ENCODE measurements around the gene P2RY14.

The P2RY14 gene

DNA sequence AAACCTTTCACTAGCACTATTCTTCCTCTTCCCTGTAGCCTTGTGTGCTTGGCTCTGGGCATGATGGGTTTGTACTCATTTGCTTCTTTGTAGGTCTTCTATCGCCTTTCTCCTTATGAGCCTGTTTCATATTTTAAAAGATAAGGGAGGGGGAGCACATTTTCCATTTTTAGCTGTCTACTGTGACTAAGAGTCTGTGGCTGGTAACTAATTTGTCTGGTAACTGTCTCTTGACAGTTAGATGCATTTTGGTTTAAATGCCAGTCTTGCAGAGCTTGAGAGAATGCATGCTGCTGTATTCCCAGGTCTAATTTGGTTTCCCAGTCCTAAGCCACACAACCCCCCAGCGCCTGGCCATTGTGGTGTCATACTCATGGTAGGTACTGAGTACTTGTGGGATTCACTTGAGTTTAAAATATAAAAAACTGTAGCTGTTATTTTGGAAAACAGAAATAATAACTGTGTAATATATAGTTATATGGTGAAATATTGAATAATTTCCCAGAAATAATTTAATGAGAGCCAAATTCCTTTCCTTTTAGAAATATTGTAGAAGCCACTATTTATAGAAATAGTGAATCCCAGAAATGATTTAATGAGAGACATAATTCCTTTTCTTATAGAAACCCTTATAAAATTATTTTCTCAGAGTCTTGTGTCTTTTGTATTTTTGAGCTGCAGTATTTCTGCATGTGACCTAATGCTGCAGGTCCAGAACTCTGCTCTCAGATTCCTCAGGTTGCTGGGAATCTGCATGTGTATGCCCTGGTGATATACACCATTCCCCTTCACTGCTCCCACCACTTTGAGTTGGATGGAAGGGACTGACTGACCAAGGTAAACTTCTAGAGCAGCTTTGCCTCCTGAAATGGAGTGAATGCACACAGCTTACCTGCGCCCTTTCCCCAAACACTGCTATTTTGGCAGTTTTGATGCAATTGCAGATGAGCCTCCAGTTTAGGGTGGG is 61.4 kb downstream of the P2RY14 start:
- DNase-seq (ENCODE audit: low read depth, low spot score) = no peak

DNA sequence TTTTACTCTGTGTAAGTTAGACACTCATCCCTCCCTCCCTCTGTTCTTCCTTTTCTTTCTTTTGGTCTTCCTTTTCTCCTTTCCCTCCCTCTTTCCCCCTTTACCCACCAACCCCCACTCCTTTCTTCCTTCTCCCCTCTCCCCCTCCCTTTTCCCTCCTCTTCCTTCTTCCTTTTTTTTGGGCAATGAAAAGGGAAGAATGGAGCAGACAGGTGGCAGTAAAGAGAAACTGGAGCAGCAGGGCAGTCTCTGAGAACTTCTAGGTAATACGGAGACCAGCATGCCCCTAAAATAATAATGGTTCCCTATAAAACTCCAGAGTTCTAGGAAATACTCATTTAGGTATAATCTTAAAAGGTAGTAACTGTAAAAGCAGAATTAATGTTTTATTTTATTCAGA is 63.9 kb downstream of the P2RY14 start:
- no peak for DNase-seq (ENCODE audit: low read depth, low spot score)

DNA sequence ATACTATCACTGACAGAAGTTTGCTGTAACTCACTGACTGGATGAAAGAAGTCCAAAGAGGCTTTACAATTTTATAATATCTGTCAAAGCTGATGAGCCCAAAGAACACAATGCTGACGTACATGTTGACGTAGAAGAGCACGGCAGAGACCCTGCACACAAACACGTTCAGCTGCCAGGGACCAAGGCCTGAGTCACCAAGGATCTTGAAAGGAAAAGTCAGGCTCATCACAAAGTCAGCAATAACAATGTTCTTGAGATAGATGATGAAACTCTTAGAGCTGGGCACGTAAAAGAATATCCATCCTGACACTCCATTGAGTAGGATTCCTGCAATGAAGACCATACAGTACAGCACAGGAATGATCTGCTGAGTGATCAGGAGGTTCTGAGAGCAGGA is 64.5 kb downstream of the P2RY14 start:
- DNase-seq (ENCODE audit: low read depth, low spot score) = no peak

DNA sequence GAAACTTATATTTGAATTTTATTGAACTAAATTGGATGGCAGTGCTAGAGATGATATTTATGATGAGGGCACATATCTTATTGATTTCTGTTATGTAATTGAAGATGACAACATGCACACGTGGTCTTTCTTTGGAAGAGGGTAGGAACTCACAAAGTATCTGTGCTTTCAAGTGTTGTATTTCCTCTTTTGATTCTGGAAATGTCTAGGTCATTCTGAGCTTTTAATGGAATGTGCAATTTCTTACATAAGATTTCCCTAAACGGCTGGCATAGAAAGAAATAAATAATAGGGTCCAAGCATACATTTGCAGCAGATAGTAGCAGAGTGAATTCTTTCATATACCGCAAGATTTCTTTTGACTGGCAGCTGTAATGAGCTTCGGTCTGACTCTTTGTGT is 65.2 kb downstream of the P2RY14 start:
- DNase-seq (ENCODE audit: low read depth, low spot score) = no peak

DNA sequence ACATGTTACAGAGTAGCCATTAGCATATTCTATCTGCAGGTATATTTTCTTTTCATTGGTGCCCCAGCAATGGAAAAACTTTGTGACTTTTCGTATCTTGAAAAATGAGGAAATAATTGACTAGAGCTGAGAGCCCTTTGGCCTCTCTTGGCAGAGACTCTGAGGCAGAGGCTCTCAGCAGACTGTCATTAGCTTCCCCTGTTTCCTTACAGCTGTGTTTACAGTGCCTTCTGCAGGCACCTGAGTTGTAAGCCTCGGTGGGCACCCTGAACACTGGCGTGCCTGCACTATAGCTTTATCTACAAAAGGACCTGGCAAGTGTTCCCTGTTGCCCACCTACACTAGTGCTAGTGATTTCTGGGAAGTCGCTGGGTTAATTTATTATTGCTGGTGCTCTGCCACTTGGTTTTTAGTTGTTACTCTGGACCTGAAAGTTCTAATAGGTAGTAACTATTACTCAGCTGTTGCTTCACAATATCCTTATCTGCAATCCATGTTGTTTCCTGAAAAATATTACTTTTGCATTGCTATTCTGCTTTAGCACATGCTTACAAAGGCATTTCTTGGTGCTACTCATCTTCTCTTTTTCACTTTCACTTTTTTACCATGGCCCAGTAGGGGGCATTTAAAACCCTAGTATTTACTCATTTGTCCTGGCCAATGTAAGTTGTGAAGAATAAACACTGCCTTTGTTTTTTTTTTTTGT is 67.5 kb downstream of the P2RY14 start:
- no peak for DNase-seq (ENCODE audit: low read depth, low spot score)

DNA sequence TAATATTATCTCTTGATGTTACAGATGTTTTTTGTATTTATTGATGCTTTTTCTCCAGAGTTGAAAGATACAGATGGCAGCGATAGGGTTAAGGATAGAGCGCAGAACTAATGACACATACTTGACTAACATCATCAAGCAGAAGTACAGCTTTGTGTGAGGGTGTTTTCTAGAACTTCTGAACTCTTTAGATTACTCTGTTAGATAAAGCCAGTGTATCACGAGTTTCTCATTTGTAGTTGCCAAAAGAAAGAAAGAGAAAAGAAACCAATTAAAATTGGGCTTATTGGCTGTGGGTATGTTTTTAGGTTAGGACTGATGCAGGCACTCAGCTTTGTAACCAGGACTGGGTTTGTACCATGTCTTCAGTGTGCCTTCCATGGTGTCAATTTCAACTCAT is 68.7 kb downstream of the P2RY14 start:
- no peak for DNase-seq (ENCODE audit: low read depth, low spot score)

DNA sequence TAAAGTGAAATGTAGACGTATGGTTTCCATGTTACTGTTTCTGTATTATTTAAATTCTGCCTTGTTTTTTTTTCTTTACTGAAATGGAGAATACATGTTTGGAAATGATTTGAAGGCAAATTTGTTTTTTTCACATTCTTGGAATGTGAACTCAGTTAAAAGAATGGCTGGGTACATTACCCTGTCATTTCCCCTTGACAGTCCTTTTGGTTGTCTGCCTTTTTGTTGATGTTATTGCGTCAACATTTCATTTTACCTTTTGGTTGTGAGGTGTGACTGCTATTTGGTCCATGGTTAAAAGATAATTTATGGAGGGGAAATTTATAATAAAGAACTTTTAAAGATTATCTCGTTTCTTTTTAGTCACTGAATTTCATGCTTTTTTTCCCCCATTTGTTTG is 72.1 kb downstream of the P2RY14 start:
- DNase-seq (ENCODE audit: low read depth, low spot score) = no peak

DNA sequence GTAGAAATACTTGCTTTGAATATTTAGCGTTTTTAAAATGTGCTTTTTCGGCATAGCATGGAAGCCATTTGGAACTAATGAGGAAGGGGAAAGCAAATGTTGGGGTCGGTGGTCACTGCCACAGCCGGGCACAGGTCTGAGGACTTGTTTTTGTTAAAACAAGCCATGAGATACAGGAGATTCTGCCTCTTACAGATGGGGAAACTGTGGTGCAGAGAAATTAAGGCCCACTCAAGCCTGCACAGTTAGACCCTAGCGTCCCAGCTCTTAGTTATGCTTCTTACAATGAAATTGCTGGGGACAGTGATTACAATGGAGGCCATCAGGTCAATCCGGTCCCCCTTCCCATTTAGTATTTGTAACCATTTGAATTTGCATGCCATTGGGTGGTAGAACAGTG is 72.9 kb downstream of the P2RY14 start:
- DNase-seq (ENCODE audit: low read depth, low spot score) = no peak

DNA sequence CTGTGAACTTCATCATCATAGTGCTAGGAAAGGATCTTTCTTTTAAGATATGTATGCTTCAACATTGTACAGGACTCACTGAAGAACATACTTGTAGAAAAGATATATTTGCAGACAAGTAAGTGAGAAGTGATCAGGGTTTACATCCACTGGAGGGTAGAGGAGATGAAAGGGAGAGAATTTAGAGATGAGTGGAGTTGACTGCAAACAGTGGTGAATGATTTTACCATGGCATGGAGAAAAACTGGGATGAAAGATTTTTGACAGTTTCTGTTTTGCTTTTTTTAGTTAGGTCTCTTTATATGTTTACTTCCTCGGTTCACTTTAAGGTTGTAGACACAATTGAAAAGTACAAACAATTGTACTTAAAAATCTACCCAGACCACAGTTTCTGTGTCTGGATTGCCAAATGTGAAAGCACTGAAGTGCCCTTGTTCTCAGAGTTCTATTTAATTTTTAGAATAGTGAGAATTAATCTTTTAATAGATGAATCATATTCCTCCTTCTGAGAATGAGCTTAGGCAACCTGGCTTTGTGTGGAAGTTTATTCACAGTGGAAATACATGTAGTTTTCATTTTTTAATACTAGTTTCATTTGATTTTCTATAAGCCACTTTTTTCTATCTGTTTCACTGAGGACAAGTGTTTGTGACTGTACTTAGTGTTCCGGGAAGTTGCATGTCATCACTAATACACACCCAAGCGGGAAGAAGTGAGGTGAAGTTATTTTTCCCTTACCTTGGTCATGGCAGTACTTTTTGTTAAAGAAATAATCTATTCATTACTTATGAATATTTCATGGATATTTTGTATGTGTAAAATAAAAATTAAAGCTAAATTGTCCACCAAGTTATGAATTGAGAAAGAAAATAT is 73.6 kb downstream of the P2RY14 start:
- DNase-seq (ENCODE audit: low read depth, low spot score) = no peak

DNA sequence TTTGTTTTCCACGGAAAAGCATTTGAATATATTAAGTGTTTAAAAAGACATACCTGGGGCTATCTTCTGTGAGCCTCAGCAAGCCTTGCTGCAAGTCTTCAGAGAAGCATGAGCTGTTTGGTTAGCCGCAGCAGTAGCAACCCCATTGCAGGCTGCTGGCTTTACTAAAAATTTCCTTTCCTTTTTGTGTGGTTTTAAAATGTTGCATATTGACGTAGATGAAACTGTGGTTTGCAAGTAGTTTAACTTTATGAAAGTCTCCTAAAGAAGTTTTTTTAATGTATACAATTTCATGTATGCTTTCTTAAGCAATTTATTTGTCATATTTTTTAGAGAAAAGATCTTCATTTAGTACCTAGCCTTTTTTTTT is 75.3 kb downstream of the P2RY14 start, which contains the start of gene GPR171:
Gene GPR171, minus strand, starts transcription at position 166 of the 370 bp plus-strand sequence. CDS start 3,830 bp downstream, outside the sequence.
- no peak for DNase-seq (ENCODE audit: low read depth, low spot score)

DNA sequence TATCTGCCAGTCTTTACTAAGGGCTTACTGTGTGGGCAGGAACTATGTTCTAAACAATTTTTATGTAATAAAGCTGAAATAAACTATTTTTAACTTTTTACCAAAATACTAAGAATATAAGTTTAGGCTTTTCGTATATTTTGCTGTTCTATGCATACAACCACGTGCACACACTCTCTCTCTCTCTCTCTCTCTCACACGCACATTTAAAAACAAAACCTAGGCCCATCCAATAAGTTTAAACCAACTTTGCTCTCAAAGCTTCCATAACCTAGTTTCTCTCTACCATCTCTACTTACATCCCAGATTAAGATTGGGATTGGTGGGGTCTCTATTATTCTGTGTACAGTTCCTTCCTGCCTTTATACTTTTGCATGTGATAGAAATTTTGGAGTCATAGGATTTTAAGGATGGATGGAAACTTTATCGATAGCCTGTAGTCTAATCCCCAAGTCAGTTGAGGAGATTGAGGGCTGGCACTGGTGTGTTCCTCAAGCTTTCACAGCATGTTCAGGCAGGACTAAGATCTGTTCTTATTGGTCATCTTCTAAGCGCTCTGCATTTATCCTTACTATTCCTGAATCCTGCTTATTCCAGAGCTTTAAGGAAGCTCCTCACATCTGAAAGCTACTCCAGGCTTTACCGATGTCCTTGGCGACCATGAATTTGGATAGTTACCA is 77.2 kb downstream of the P2RY14 start:
- DNase-seq (ENCODE audit: low read depth, low spot score) = no peak

DNA sequence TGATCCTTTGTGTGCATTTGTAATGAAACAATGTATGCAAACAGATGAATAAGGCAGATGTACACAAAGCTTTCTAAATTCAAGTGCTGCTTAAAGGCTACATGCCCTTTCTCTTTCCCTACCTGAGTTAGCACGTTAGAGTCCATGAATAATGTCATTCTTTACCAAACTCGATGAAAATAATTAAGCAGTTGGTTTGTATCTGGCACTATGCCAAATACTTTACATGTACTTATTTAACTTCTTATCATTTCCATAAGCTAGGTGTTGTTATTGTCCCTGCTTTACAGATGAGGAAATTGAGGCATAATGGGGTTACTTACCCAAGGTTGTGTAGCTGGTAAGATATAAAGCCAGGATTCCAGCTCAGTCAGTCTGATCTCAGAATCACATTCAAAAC is 77.8 kb downstream of the P2RY14 start:
- no peak for DNase-seq (ENCODE audit: low read depth, low spot score)

DNA sequence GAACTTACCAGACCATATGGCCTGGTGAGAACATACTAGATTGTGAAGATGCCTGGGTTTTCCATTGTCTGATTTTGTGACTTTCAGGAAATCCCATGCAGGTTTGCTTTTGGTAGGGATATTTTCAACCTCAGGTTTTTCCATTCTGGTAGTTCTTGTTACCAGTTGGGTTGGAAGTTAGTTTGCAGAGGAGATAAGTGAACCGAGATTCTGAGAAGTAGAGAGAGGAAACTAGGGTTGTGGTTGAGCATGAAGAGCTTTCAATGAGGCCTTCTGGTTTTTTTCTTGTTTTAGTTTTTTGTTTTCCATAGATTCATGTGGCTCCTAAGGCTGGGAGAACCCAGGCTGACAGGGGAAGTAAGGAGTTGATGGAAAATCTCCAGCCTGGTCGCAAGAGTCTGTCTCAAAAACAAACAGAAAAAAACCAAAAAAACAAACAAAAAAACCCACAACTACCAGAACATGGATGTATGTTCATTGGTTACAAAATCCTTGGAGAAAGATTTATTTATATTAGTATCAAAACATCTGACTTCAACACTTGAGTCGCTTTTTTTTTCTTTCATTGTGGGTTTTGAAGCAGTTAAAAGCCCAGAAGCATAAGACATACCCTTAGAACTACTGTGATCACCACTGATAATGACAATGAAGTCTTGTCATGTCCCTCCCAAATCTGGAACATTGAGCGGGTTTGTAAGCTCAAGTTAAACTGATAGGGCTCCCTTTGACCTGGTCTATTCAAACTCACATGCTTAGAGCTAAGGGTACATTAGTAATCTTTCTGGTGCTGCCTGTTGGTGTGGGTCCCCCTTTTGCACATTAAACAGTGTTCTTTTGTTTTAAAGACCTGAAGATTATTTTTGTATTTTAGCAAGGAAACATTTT is 78.5 kb downstream of the P2RY14 start:
- DNase-seq (ENCODE audit: low read depth, low spot score) = no peak

DNA sequence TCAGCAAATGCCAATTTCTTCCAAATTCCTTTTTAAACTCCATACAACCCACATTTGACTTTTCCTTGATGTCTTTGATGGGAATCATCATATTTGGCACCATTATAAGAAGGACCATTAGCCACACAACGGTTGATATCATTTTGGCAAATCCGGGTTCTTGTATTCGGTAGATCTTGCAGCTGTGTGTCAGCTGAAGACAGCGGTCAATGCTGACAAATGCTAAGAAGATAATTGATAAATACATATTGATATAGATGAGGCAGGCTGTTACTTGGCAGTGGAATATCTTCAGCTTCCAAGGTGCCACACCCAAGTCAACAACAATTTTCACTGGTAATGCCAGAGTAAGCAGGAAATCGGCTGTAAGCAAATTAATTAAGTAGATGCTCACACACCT is 79.5 kb downstream of the P2RY14 start:
- no peak for DNase-seq (ENCODE audit: low read depth, low spot score)

DNA sequence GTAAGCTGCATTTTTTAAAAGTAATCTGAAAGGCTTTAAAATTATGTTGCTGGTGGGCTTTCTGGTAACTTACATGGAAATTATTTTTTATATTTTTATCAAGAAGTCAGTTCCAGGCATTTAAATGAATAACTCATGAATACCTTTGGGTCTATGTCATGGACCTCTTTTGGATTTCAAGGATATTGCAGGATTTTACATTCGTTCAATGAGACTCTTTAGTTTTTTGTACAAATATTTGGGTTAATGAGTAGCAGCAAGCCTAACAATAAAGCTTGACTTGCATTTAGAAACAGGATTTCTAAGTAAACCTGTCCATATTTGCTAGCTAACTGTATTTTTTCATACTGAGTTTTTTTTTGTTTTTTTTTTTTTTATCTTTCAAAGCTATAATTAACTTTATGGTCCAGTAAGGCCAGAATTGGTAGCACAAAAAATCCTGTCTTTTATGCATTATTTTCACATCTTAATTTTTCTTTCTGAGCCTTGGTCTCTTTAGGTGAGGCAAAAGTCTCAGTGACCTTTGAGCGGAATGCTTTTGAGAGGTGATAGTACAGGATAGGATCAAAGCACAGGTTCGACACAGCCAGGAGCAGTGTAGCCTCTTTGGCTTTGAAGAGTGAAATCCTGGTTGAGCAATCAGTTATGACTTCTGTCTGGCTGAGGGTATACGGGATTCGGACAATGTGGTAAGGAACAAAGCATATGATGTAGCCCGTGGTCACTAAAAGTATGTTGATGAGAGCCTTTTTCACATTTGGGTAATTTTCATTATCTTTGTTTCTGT is 80.2 kb downstream of the P2RY14 start:
- no peak for DNase-seq (ENCODE audit: low read depth, low spot score)

DNA sequence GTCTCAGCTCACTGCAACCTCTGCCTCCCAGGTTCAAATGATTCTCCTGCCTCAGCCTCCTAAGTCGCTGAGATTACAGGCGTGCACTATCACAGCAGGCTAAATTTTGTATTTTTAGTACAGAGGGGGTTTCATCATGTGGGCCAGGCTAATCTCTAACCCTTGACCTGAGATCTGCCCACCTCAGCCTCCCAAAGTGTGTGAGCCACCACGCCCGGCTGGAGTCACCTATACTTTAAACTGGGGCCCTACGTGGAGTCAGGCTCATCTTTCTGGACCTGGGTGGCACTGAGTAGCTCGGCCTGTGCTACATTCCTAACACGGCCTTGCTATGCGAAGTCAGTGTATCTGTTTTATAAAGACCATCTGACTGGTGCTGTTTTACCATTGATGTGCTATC is 81.1 kb downstream of the P2RY14 start:
- DNase-seq (ENCODE audit: low read depth, low spot score) = no peak

DNA sequence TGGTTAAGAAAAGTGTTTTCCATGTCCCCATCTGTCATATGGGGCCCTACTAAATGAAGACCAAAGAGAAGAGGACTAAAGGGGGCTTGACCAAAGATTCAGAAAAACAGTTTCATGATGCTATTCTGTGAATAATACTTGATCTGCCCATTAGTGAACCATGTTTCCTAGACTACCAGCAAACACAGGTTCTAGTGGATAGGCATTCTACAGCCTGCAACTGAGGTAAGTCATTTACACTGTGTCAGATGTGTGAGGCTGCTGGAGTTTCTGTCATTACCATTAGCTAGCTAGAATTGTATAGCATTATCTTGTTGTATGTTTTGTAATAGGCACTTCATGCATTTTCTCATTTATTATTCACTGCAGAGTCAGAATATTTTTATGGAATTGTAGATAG is 81.9 kb downstream of the P2RY14 start:
- DNase-seq (ENCODE audit: low read depth, low spot score) = no peak

DNA sequence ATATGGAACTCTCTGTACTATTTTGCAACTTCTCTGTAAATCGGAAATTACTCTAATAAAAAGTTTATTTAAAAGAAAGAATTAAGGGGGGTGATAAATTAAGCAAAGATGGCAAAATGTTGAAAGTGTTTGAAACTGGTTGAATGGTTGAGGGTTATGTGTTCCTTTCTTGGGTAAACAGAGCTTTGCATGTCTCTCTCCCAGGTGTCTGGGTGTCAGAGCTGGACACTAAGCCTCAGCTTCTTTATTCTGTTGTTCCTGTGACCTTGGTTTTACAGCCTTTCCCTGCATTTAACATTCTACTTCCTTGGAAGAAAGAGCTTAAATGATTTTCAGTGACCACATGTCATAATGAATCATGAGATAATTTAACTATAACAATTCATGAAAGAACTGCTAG is 82.5 kb downstream of the P2RY14 start:
- DNase-seq (ENCODE audit: low read depth, low spot score) = no peak

DNA sequence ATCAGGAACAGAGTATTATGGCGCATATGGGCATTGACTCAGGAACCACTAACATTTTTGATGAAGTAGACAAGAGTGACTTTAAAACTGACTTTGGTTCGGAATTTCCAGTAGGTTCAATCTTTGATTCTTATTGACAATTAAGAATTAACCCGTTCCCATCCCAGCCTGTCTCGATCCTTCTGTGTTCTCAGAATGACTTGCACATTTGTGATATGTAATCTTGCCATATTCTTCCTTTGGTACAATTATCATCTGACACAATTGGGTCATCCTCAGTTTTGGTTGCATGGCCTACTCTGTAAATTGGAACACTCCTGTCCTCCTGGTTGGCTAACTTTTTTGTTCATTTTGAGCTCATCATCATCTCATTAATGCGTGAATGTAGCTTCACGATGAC is 85.8 kb downstream of the P2RY14 start:
- no peak for DNase-seq (ENCODE audit: low read depth, low spot score)

DNA sequence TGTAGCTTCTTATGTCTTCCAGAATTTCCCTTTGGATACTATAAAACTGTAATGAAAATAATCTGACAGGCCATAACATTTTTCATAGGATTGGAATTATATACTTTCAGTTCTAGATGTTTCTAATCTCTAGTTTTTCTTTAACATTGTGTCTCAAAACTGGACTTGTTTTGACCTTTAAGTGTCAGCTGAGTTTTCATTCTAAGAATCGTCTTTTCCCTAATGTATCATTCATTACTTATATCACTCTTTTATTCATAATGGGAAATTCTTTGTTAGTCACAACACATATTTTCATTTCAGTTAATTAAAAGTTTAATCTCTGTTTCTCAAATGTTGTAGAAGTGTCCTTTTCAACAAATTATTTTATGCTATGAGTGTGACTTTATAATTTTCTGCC is 87.2 kb downstream of the P2RY14 start:
- DNase-seq (ENCODE audit: low read depth, low spot score) = no peak

Measured in iPS DF 19.7 (cell line).